ENCODE data around the gene PTGDS. TPM values are rescaled to one million over a fixed set of nuclear protein-coding genes. Genes with fewer than 3 reads are reported as not detected.
A peak's percentile ranks its signal among the peaks of the same experiment; 100 is the strongest.
"Not testable (repeated sequence)": the region's sequence is repeated elsewhere in the genome, so short reads cannot be mapped to it uniquely, and the experiment has no call there.

PTGDS gene
- total RNA-seq, 2 donors from 2014 or later, result 8.7 to 36.9 TPM

GRCh38 chr9:136996361-136997292 is 19.3 kb downstream of the PTGDS start, which contains the start of gene CLIC3:
CLIC3 (minus strand) TSS chr9:136996568; CDS start chr9:136996543, 25 bp downstream.
- peak; percentile 69 to 80 for DNase-seq
- ATAC-seq, result peak; percentile 39
- intact Hi-C loops (cut with DNase I, micrococcal nuclease), result no loop called here

DNA sequence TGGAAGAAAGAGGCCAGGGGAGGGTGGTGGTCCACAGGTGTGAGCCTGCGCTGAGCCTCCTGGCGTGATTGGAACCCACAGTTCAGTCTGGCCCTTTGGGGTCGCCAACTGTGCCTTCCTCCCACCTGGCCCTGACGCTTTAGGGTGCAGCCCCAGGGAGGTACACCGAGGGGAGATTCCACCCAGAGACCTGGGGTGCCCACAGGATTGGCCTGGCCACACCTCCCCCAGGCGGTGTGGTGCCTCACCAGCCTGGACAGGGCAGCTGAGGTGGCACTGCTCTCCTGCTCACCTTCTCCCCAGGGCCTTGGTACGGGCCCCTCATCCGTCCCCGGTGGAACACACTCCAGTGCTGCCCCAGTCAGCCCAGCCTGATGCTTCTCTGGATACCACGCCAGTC is 20.1 kb downstream of the PTGDS start:
- no peak for ATAC-seq
- intact Hi-C loops (cut with DNase I, micrococcal nuclease), result no loop called here
- DNase-seq, result no peak

DNA sequence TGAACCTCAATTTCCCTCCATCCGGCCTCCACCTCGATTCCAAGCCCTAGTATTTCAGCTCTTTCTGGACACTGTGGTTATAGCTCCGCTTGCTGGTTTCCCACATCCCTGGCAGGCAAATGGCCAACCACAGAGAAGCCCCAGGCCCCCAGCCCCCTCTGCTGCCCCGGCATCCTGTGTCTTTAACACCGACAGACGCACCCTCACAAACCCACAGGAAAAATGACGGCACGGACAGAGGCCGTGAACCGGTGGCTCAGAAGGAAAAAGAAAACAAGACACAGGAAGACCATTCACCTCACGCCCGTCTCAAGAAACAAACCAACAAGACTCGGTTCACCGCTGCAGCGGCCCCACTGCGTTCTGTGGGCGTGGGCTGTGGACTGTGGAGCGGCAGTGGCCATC is 20.5 kb downstream of the PTGDS start:
- no peak for ATAC-seq
- intact Hi-C loops (cut with DNase I, micrococcal nuclease), result no loop called here
- peak in 1 of 2 donors; percentile 40 for DNase-seq

DNA sequence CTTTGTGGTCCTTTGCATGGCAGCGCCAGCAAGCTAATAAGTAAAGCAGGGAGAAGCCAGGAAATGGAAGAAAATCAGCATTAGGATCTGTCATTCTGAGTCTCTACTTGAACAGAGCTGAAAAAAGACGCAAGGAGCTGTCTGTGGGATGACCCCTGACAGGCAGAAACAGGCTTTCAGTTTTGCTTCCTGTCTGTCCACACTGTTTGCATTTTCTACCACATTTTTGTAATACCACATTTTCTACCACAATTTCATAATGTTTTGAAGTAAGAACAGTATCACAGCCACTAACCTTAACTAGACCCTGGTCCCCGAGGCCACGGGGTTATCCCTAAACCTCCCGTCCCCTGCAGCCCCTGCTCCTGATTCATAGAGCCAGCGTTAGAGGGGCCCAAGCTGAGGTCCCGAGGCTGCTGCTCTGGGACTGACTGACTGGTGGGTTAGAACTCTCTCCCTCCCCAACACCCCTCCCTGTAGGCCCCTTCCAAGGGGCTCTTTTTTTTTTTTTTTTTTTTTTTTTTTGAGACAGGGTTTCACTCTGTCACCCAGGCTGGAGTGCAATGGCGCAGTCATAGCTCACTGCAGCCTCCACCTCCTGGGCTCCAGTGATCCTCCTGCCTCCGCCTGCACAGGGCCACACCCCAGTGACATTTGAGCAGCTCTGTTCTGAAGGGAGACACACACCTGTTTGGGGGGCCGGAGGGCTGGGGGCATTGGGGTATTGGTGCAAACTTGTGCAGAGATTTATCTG is 23.1 kb downstream of the PTGDS start:
- intact Hi-C loops (cut with DNase I, micrococcal nuclease), result no loop called here
- ATAC-seq (no peak), DNase-seq (no peak)

- DNase-seq (no peak), ATAC-seq (no peak)
- intact Hi-C loops (cut with DNase I, micrococcal nuclease), result no loop called here
Observed at GRCh38 chr9:137001857-137002645, 24.7 kb downstream of the PTGDS start.

DNA sequence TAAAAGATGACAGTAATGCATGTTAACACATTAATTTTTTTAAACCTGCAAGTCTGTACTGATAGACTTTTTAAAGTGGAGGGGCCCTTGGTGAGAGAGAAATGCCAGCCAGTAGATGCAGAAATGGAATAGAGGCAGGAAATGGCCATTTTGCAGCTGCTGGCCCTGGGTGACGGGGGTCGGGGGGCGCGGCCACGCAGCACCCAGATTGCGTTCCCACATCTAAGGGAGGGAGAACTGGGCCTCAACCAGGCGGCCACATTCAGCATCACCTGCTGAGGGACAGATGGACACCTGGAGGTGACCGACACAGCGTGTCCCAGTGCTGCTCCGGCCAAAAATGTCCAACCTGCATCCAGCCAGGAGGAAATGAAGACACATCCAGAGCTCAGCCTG is 25.3 kb downstream of the PTGDS start:
- no peak for DNase-seq
- intact Hi-C loops (cut with DNase I, micrococcal nuclease), result no loop called here
- ATAC-seq, result no peak

DNA sequence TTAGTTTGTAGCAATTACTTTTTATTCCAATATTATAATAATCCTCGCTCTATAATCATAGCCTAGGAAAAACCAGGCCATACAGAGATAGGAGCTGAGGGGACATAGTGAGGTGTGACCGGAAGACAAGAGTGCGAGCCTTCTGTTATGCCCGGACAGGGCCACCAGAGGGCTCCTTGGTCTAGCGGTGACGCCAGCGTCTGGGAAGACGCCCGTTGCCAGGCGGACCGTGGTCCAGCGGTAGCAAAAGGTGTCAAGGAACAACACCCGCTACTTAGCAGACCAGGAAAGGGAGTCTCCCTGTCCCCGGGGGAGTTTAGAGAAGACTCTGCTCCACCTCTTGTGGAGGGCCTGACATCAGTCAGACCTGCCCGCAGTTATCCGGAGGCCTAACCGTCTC is 27.0 kb downstream of the PTGDS start:
- not testable (repeated sequence) for ATAC-seq
- peak in 1 of 2 donors; percentile 47 for DNase-seq

DNA sequence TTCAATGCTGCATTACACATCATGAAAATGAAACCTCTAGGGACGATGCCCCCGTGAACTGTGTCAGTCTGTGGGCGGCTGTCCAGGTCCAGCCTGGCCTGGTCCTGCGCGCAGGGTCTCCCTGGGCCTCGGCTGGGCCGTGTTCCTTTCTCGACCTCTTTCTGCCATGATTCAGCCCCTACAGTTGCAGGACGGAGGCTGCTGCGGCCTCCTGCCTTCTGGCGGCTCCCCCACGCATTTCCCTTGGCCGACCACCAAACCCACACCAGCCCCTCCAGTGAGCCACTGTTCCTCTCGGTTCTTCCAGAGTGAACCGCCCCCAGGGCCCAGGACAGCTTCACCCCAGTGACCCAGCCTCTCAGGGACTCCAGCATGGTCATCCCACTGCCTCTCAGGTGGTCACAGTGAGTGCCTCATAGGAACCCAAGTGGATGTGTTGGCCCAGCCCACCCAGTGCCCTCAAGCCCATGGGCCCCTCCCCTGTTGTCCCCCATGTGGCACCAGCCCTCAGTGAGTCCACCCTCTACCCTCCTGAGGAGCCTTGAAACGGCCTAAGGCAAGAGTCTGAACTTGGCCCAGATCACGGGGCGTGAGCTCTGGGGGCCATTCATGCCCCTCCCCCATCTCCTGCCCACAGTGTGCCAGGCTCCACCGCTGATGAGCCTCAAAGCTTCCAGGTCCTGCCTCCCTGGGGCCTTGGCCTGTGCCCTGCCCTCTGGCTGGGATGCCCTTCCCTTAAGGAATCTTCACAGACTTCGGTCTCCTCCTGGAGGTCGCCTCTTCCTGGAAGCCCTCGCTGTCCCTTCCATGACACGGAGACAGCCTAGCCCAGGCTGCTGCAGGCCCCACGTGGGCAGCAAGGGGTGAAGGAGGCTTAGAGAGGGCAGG is 29.1 kb downstream of the PTGDS start:
- peak; percentile 14 for ATAC-seq
- DNase-seq, result no peak
- intact Hi-C loops (cut with DNase I, micrococcal nuclease), result no loop called here

More for the DNA sequence above, 27.0 kb downstream of the PTGDS start:
- intact Hi-C loops (cut with DNase I, micrococcal nuclease), result not testable (repeated sequence)

GRCh38 chr9:137007108-137007815 is 30.0 kb downstream of the PTGDS start:
- ATAC-seq (no peak), DNase-seq (no peak)
- intact Hi-C loops (cut with DNase I, micrococcal nuclease), result no loop called here

GRCh38 chr9:137007816-137008270 is 30.5 kb downstream of the PTGDS start:
- DNase-seq, result no peak
- intact Hi-C loops (cut with DNase I, micrococcal nuclease), result no loop called here
- ATAC-seq, result no peak

DNA sequence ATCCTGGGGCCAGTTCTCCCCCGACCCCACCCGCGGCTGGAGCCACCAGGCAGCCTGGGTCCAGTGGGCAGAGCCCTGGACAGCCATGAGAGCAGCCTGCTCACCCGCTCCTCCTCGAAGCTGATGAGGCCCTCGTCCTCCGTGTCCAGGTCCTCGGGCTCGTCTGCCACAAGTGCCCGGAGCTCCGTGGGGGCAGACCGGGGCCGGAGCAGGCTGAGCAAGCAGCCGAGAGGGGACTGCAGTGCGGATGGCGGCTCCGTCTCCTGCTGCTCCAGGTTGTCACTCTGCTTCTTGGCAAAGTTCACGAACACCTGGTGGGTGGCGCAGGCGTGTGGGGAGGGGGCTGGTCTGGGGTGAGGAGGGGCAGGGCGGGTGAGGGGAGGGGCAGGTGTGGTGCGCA is 31.0 kb downstream of the PTGDS start:
- intact Hi-C loops (cut with DNase I, micrococcal nuclease), result no loop called here
- no peak for ATAC-seq
- no peak for DNase-seq

- no peak for ATAC-seq
- no peak for DNase-seq
- intact Hi-C loops (cut with DNase I, micrococcal nuclease), result no loop called here
Observed at GRCh38 chr9:137009217-137009616, 31.9 kb downstream of the PTGDS start.

DNA sequence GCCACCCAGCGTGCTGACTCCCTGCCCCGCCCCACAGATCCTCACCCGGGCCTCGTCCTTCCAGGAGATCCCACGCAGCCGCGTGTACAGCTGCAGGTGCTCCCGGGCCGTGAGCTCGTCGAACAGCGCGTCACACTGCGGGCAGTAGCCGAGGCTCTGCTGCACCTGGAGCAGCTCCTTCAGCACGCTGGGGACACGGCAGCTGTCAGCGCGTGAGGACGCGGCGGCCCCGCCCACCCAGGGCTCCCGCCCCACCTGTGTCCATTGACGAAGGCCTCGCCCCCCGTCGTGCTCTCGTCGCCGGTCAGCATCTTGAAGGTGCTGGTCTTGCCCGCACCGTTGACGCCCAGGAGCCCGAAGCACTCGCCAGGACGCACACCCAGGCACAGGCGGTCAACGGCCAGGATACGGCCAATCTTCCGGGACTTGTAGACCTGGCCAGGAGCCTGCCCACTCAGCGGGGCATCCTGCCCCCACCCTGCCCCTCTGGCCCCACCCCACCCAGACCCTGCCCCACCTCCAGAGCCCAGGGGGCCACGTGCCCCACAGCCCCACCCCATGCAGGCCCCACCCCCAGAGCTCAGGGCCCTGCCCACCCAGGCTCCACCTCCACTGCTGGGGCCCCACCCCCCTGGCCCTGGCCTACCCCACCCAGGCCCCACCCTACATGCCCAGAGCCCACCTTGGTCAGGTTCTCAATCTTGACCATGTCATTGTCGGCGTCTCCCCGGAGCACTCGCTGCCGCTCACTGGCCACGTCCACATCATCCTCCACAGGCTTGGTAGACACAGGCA is 32.8 kb downstream of the PTGDS start:
- DNase-seq, result no peak
- ATAC-seq, result no peak
- intact Hi-C loops (cut with DNase I, micrococcal nuclease), result no loop called here

DNA sequence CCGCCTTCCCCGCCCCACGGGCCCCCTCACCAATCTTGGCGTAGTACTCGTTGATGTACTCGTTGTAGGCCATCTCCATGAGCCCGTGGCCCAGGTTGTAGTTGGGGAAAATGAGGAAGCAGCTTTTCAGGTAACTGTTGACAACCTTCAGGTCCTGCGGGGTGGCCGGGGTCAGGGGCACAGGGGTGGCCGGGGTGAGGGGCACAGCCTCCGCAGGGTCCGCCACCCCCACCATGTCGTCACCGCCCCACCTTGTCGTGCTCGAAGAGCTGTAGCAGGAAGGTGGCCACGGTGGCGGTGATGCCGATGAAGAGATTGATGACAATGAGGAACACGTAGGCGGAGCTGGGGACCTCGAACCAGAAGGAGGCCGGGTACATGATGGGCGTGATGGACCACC is 33.9 kb downstream of the PTGDS start:
- DNase-seq, result no peak
- intact Hi-C loops (cut with DNase I, micrococcal nuclease), result no loop called here
- ATAC-seq, result no peak

GRCh38 chr9:137011907-137012675 is 34.8 kb downstream of the PTGDS start:
- intact Hi-C loops (cut with DNase I, micrococcal nuclease), result no loop called here
- DNase-seq (no peak), ATAC-seq (no peak)

All from left colon (tissue), 2 donors.